ENCODE measurements around the gene SFTPB.

Gene SFTPB

GRCh38 chr2:85660725-85661124 lies 7.3 kb downstream of the SFTPB start:
- no peak for TF ChIP-seq CEBPB (IDR thresholded peaks at IDR 0.05)
- TF ChIP-seq EGR1 (IDR thresholded peaks at IDR 0.05) = no peak
- TF ChIP-seq TEAD4 (IDR thresholded peaks at IDR 0.05) = no peak
- no peak for TF ChIP-seq EP300 (IDR thresholded peaks at IDR 0.05; ENCODE audit: borderline replicate concordance)
- no peak for TF ChIP-seq REST (IDR thresholded peaks at IDR 0.05; ENCODE audit: low read depth)
- no peak for TF ChIP-seq CREB1 (IDR thresholded peaks at IDR 0.05; ENCODE audit: low read depth)

GRCh38 chr2:85659324-85659981 lies 8.5 kb downstream of the SFTPB start:
- no peak for TF ChIP-seq CEBPB (IDR thresholded peaks at IDR 0.05)
- no peak for TF ChIP-seq USF1 (IDR thresholded peaks at IDR 0.05)
- TF ChIP-seq YY1 (IDR thresholded peaks at IDR 0.05; ENCODE audit: low read depth) = no peak
- TF ChIP-seq RAD21 (IDR thresholded peaks at IDR 0.05; ENCODE audit: low read depth) = no peak
- no peak for TF ChIP-seq NFIC (IDR thresholded peaks at IDR 0.05)

GRCh38 chr2:85656468-85656867 lies 11.5 kb downstream of the SFTPB start:
- no peak for TF ChIP-seq RAD21 (IDR thresholded peaks at IDR 0.05; ENCODE audit: low read depth)
- TF ChIP-seq CREB1 (IDR thresholded peaks at IDR 0.05; ENCODE audit: low read depth) = no peak
- no peak for TF ChIP-seq YY1 (IDR thresholded peaks at IDR 0.05; ENCODE audit: low read depth)
- TF ChIP-seq CEBPB (IDR thresholded peaks at IDR 0.05) = no peak
- no peak for TF ChIP-seq EP300 (IDR thresholded peaks at IDR 0.05; ENCODE audit: borderline replicate concordance)
- TF ChIP-seq NFIC (IDR thresholded peaks at IDR 0.05) = no peak

- no peak for TF ChIP-seq REST (IDR thresholded peaks at IDR 0.05; ENCODE audit: low read depth)
- no peak for TF ChIP-seq TAF1 (IDR thresholded peaks at IDR 0.05; ENCODE audit: low read depth)
- no peak for TF ChIP-seq USF1 (IDR thresholded peaks at IDR 0.05)
- no peak for TF ChIP-seq CEBPB (IDR thresholded peaks at IDR 0.05)
- TF ChIP-seq CREB1 (IDR thresholded peaks at IDR 0.05; ENCODE audit: low read depth) = no peak
- TF ChIP-seq ZBTB7A (IDR thresholded peaks at IDR 0.05; ENCODE audit: low read depth) = no peak
Measured at GRCh38 chr2:85655961-85656417, 12.0 kb downstream of the SFTPB start.

- TF ChIP-seq RAD21 (IDR thresholded peaks at IDR 0.05; ENCODE audit: low read depth) (no peak), FOXM1 (IDR thresholded peaks at IDR 0.05; ENCODE audit: borderline replicate concordance, low read depth) (no peak), YY1 (IDR thresholded peaks at IDR 0.05; ENCODE audit: low read depth) (no peak), USF1 (IDR thresholded peaks at IDR 0.05) (no peak), EGR1 (IDR thresholded peaks at IDR 0.05) (no peak), EP300 (IDR thresholded peaks at IDR 0.05; ENCODE audit: borderline replicate concordance) (no peak), CREB1 (IDR thresholded peaks at IDR 0.05; ENCODE audit: low read depth) (no peak), TEAD4 (IDR thresholded peaks at IDR 0.05) (no peak), MAX (IDR thresholded peaks at IDR 0.05) (no peak), ZBTB7A (IDR thresholded peaks at IDR 0.05; ENCODE audit: low read depth) (no peak), CEBPB (IDR thresholded peaks at IDR 0.05) (no peak), TCF12 (IDR thresholded peaks at IDR 0.05; ENCODE audit: low read depth) (no peak), TAF1 (IDR thresholded peaks at IDR 0.05; ENCODE audit: low read depth) (no peak), REST (IDR thresholded peaks at IDR 0.05; ENCODE audit: low read depth) (no peak), NFIC (IDR thresholded peaks at IDR 0.05) (no peak)
Measured at GRCh38 chr2:85653996-85654395, 14.0 kb downstream of the SFTPB start.

Measured in Ishikawa (cell line).